ENCODE measurements around the gene LHX6. TPM values are rescaled to one million over a fixed set of nuclear protein-coding genes. Genes with fewer than 3 reads are reported as not detected.

The LHX6 gene
- total RNA-seq, 6 experiments from 2014 or later: not detected

- Mint-ChIP-seq H3K27ac (no peak overlapping the region), H3K36me3 (ENCODE audit: low read depth) (no peaks in the 10 kb centered on the region)
Measured at GRCh38 chr9:122214507-122214906, 14.2 kb downstream of the LHX6 start.

GRCh38 chr9:122213589-122214413 lies 15.0 kb downstream of the LHX6 start:
- H3K4me3 Mint-ChIP-seq: peak overlapping the region; percentile 66; the same call in 1 of the 2 replicates
- H3K27me3 Mint-ChIP-seq (ENCODE audit: insufficient read depth): peaks cover 81% of the 10 kb centered on the region
- H3K36me3 Mint-ChIP-seq (ENCODE audit: low read depth): no peaks in the 10 kb centered on the region
- no peak for DNase-seq
- peaks cover 18% of the 10 kb centered on the region for H3K4me1 Mint-ChIP-seq (ENCODE audit: low read depth)
- H3K9me3 Mint-ChIP-seq: no peaks in the 10 kb centered on the region
- TF ChIP-seq CTCF (IDR thresholded peaks at IDR 0.05): peak; percentile 21; the same call in 1 of the 2 replicates
- no peak overlapping the region for H3K27ac Mint-ChIP-seq

More at GRCh38 chr9:122214507-122214906, 14.2 kb downstream of the LHX6 start:
- Mint-ChIP-seq H3K9me3 (no peaks in the 10 kb centered on the region), H3K27me3 (ENCODE audit: insufficient read depth) (peaks cover 84% of the 10 kb centered on the region), H3K4me1 (ENCODE audit: low read depth) (peaks cover 22% of the 10 kb centered on the region), H3K4me3 (peak overlapping the region; percentile 66)
- no peak for DNase-seq
- no peak for TF ChIP-seq CTCF (IDR thresholded peaks at IDR 0.05)

GRCh38 chr9:122213102-122213588 lies 15.6 kb downstream of the LHX6 start:
- H3K9me3 Mint-ChIP-seq: no peaks in the 10 kb centered on the region
- no peak for TF ChIP-seq CTCF (IDR thresholded peaks at IDR 0.05)
- H3K27ac Mint-ChIP-seq: no peak overlapping the region
- peaks cover 79% of the 10 kb centered on the region for H3K27me3 Mint-ChIP-seq (ENCODE audit: insufficient read depth)
- no peak overlapping the region for H3K4me3 Mint-ChIP-seq
- DNase-seq: no peak
- H3K4me1 Mint-ChIP-seq (ENCODE audit: low read depth): peaks cover 11% of the 10 kb centered on the region
- no peaks in the 10 kb centered on the region for H3K36me3 Mint-ChIP-seq (ENCODE audit: low read depth)

GRCh38 chr9:122212473-122213004 lies 16.2 kb downstream of the LHX6 start:
- Mint-ChIP-seq H3K4me3 (no peak overlapping the region), H3K36me3 (ENCODE audit: low read depth) (no peaks in the 10 kb centered on the region), H3K4me1 (ENCODE audit: low read depth) (peaks cover 7% of the 10 kb centered on the region; the same call in 1 of the 2 replicates), H3K27me3 (ENCODE audit: insufficient read depth) (peaks cover 79% of the 10 kb centered on the region), H3K9me3 (no peaks in the 10 kb centered on the region), H3K27ac (no peak overlapping the region)
- no peak for TF ChIP-seq CTCF (IDR thresholded peaks at IDR 0.05)
- no peak for DNase-seq

GRCh38 chr9:122209451-122209850 lies 19.3 kb downstream of the LHX6 start:
- Mint-ChIP-seq H3K9me3 (no peaks in the 10 kb centered on the region), H3K27me3 (ENCODE audit: insufficient read depth) (peaks cover 56% of the 10 kb centered on the region), H3K36me3 (ENCODE audit: low read depth) (no peaks in the 10 kb centered on the region), H3K4me3 (no peak overlapping the region), H3K27ac (no peak overlapping the region), H3K4me1 (ENCODE audit: low read depth) (peaks cover 15% of the 10 kb centered on the region)
- no peak for DNase-seq
- no peak for TF ChIP-seq CTCF (IDR thresholded peaks at IDR 0.05)

Data from HFFc6 (cell line).